ENCODE measurements around the gene ZNF324B.
"Not testable (repeated sequence)": the region's sequence is repeated elsewhere in the genome, so short reads cannot be mapped to it uniquely, and the experiment has no call there.

Gene ZNF324B

DNA sequence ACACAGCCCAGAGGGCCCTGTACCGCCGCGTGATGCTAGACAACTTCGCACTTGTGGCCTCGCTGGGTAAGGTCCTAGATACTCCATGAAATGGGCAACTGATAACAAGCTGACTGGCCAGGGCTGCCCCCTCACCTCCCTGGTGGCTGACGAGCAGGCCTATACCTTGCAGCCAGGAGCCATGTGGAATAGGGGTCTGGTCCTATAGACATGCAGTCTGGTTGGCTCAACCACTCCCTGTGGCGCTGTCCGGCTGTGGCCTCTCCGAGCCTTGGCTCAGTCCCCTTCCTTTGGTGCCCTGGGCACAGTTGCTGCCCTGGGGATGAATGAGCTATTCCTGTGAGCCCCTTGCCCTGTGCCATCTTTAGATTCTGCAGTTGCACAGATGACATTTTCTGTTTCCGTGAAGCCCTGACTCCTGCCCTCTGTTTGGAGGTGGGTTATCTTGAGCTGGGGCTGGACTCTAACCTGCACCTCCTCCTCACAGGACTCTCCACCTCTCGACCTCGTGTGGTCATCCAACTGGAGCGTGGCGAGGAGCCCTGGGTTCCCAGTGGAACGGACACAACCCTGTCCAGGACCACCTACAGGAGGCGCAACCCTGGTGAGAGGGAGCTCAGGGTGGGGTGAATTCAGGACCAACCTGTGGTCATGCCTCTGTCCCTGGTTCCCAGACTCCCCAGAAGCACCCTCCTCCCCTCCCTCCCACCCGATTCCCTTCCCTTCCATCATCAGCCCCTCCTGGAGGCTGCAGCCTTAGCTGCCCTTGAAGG lies 18.0 kb downstream of the ZNF324B start:
- Histone ChIP-seq H2BK15ac (ENCODE audit: low read length) (no peak overlapping the region), H3K4me2 (ENCODE audit: insufficient read depth, low read length, poor library complexity, severe bottlenecking) (no peak overlapping the region), H2BK12ac (ENCODE audit: low read length) (no peak overlapping the region), H3K4me3 (ENCODE audit: low read length in 2 of 2) (peak overlapping the region in 1 of 2 donors; percentile 8), H4K91ac (ENCODE audit: low read depth, low read length, poor library complexity) (no peak overlapping the region), H4K8ac (ENCODE audit: low read depth, low read length) (no peak overlapping the region), H3K23ac (ENCODE audit: low read depth, low read length, poor library complexity) (no peak overlapping the region), H3K18ac (ENCODE audit: low read length) (no peak overlapping the region), H3K36me3 (replicated peaks in 1 of 2; ENCODE audit: control insufficient read depth in 2 of 2, insufficient read depth in 2 of 2, low read length in 2 of 2) (peaks cover 15 to 48% of the 10 kb centered on the region in 2 donors), H3K27me3 (ENCODE audit: control insufficient read depth in 3 of 3, insufficient read depth in 3 of 3, low read depth in 1 of 3, low read length in 3 of 3) (no peaks in the 10 kb centered on the region), H3K79me1 (ENCODE audit: low read depth, low read length) (no peaks in the 10 kb centered on the region), H3K4me1 (ENCODE audit: control insufficient read depth in 2 of 2, insufficient read depth in 1 of 2, low read depth in 1 of 2, low read length in 2 of 2) (peaks cover 2 to 8% of the 10 kb centered on the region in 2 donors), H3K14ac (ENCODE audit: low read length) (no peak overlapping the region), H3K4ac (ENCODE audit: low read length) (no peak overlapping the region), H2AFZ (ENCODE audit: low read length) (no peak overlapping the region), H3K9me3 (replicated peaks in 1 of 2; ENCODE audit: control insufficient read depth in 2 of 2, insufficient read depth in 1 of 2, low read depth in 1 of 2, low read length in 2 of 2) (no peaks in the 10 kb centered on the region), H2BK120ac (ENCODE audit: low read depth, low read length) (no peak overlapping the region), H2AK5ac (ENCODE audit: low read depth, low read length) (no peak overlapping the region), H2BK5ac (ENCODE audit: low read length) (no peak overlapping the region), H3K9ac (ENCODE audit: low read depth, low read length, poor library complexity) (no peak overlapping the region), H3K27ac (replicated peaks; ENCODE audit: low read length) (no peak overlapping the region)
- WGBS, 2 donors (ENCODE audit: extremely low coverage in 2 of 2, insufficient read length in 2 of 2, insufficient replicate concordance in 1 of 2), result no CpG with 5 or more reads among the region's 17 CpGs
- no peak for DNase-seq (ENCODE audit: low spot score)

GRCh38 chr19:58470837-58471543 lies 19.6 kb downstream of the ZNF324B start:
- not testable (repeated sequence) for H3K9ac ChIP-seq (ENCODE audit: low read depth, low read length, poor library complexity); H2BK15ac ChIP-seq (ENCODE audit: low read length); H3K23ac ChIP-seq (ENCODE audit: low read depth, low read length, poor library complexity); H3K14ac ChIP-seq (ENCODE audit: low read length); H4K91ac ChIP-seq (ENCODE audit: low read depth, low read length, poor library complexity); H2AK5ac ChIP-seq (ENCODE audit: low read depth, low read length); H3K27me3 ChIP-seq (ENCODE audit: control insufficient read depth in 3 of 3, insufficient read depth in 3 of 3, low read depth in 1 of 3, low read length in 3 of 3); H3K4me3 ChIP-seq (ENCODE audit: low read length in 2 of 2); H2BK12ac ChIP-seq (ENCODE audit: low read length); H3K4me2 ChIP-seq (ENCODE audit: insufficient read depth, low read length, poor library complexity, severe bottlenecking); H2AFZ ChIP-seq (ENCODE audit: low read length); H3K9me3 ChIP-seq (replicated peaks in 1 of 2; ENCODE audit: control insufficient read depth in 2 of 2, insufficient read depth in 1 of 2, low read depth in 1 of 2, low read length in 2 of 2); DNase-seq (ENCODE audit: low spot score); H2BK5ac ChIP-seq (ENCODE audit: low read length); H3K4ac ChIP-seq (ENCODE audit: low read length); H2BK120ac ChIP-seq (ENCODE audit: low read depth, low read length); H4K8ac ChIP-seq (ENCODE audit: low read depth, low read length); H3K18ac ChIP-seq (ENCODE audit: low read length); H3K27ac ChIP-seq (replicated peaks; ENCODE audit: low read length); H3K79me1 ChIP-seq (ENCODE audit: low read depth, low read length)
- no CpG with 5 or more reads among the region's 53 CpGs for WGBS, 2 donors (ENCODE audit: extremely low coverage in 2 of 2, insufficient read length in 2 of 2, insufficient replicate concordance in 1 of 2)
- H3K4me1 ChIP-seq (ENCODE audit: control insufficient read depth in 2 of 2, insufficient read depth in 1 of 2, low read depth in 1 of 2, low read length in 2 of 2), result peaks cover 5 to 14% of the 10 kb centered on the region in 2 donors
- H3K36me3 ChIP-seq (replicated peaks in 1 of 2; ENCODE audit: control insufficient read depth in 2 of 2, insufficient read depth in 2 of 2, low read length in 2 of 2), result peaks cover 15 to 48% of the 10 kb centered on the region in 2 donors

- Histone ChIP-seq H2BK120ac (ENCODE audit: low read depth, low read length) (no peak overlapping the region), H2BK5ac (ENCODE audit: low read length) (no peak overlapping the region), H3K4me2 (ENCODE audit: insufficient read depth, low read length, poor library complexity, severe bottlenecking) (no peak overlapping the region), H3K4me3 (ENCODE audit: low read length in 2 of 2) (no peak overlapping the region), H4K91ac (ENCODE audit: low read depth, low read length, poor library complexity) (no peak overlapping the region), H3K23ac (ENCODE audit: low read depth, low read length, poor library complexity) (no peak overlapping the region), H2BK15ac (ENCODE audit: low read length) (no peak overlapping the region), H3K9me3 (replicated peaks in 1 of 2; ENCODE audit: control insufficient read depth in 2 of 2, insufficient read depth in 1 of 2, low read depth in 1 of 2, low read length in 2 of 2) (no peaks in the 10 kb centered on the region), H3K14ac (ENCODE audit: low read length) (no peak overlapping the region), H3K36me3 (replicated peaks in 1 of 2; ENCODE audit: control insufficient read depth in 2 of 2, insufficient read depth in 2 of 2, low read length in 2 of 2) (peaks cover 15 to 48% of the 10 kb centered on the region in 2 donors), H3K27me3 (ENCODE audit: control insufficient read depth in 3 of 3, insufficient read depth in 3 of 3, low read depth in 1 of 3, low read length in 3 of 3) (no peaks in the 10 kb centered on the region), H3K4me1 (ENCODE audit: control insufficient read depth in 2 of 2, insufficient read depth in 1 of 2, low read depth in 1 of 2, low read length in 2 of 2) (peaks cover 5 to 16% of the 10 kb centered on the region in 2 donors), H2AFZ (ENCODE audit: low read length) (no peak overlapping the region), H3K27ac (replicated peaks; ENCODE audit: low read length) (no peak overlapping the region), H3K9ac (ENCODE audit: low read depth, low read length, poor library complexity) (no peak overlapping the region), H2AK5ac (ENCODE audit: low read depth, low read length) (no peak overlapping the region), H3K79me1 (ENCODE audit: low read depth, low read length) (no peaks in the 10 kb centered on the region), H4K8ac (ENCODE audit: low read depth, low read length) (no peak overlapping the region), H3K18ac (ENCODE audit: low read length) (no peak overlapping the region), H3K4ac (ENCODE audit: low read length) (no peak overlapping the region), H2BK12ac (ENCODE audit: low read length) (no peak overlapping the region)
- WGBS, 2 donors (ENCODE audit: extremely low coverage in 2 of 2, insufficient read length in 2 of 2, insufficient replicate concordance in 1 of 2), result no CpG with 5 or more reads among the region's 39 CpGs
- no peak for DNase-seq (ENCODE audit: low spot score)
Measured at GRCh38 chr19:58471736-58472135, 20.3 kb downstream of the ZNF324B start.

DNA sequence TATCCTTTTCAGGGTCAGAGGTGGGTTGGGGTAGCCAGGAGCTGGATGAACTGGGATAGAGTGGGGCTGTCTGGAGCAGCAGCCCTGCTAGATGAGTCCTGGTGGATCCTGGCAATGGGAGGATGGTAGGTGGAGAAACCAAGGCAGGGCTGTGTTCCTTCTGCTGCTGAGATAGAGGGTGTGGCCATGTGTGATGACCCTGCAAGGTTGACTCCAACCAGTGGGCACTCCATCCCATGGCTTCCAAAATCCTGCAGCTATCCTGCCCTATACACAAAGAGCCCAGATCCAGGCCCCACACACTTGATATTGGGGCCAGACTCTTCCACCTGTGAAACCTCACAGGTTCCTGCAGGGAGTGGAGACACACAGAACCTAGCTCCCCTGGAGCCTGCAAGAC lies 22.4 kb downstream of the ZNF324B start:
- no peak overlapping the region for H3K4me3 ChIP-seq (ENCODE audit: low read length in 2 of 2)
- H3K27ac ChIP-seq (replicated peaks; ENCODE audit: low read length), result no peak overlapping the region
- DNase-seq (ENCODE audit: low spot score), result no peak
- H3K9me3 ChIP-seq (replicated peaks in 1 of 2; ENCODE audit: control insufficient read depth in 2 of 2, insufficient read depth in 1 of 2, low read depth in 1 of 2, low read length in 2 of 2), result no peaks in the 10 kb centered on the region
- H4K8ac ChIP-seq (ENCODE audit: low read depth, low read length), result no peak overlapping the region
- no peak overlapping the region for H3K14ac ChIP-seq (ENCODE audit: low read length)
- no peak overlapping the region for H3K9ac ChIP-seq (ENCODE audit: low read depth, low read length, poor library complexity)
- no peak overlapping the region for H2BK12ac ChIP-seq (ENCODE audit: low read length)
- no peaks in the 10 kb centered on the region for H3K27me3 ChIP-seq (ENCODE audit: control insufficient read depth in 3 of 3, insufficient read depth in 3 of 3, low read depth in 1 of 3, low read length in 3 of 3)
- no peak overlapping the region for H3K4me2 ChIP-seq (ENCODE audit: insufficient read depth, low read length, poor library complexity, severe bottlenecking)
- H2BK120ac ChIP-seq (ENCODE audit: low read depth, low read length), result no peak overlapping the region
- no peak overlapping the region for H3K4ac ChIP-seq (ENCODE audit: low read length)
- H3K4me1 ChIP-seq (ENCODE audit: control insufficient read depth in 2 of 2, insufficient read depth in 1 of 2, low read depth in 1 of 2, low read length in 2 of 2), result peaks cover 6 to 15% of the 10 kb centered on the region in 2 donors
- H3K79me1 ChIP-seq (ENCODE audit: low read depth, low read length), result no peaks in the 10 kb centered on the region
- no peak overlapping the region for H2AK5ac ChIP-seq (ENCODE audit: low read depth, low read length)
- no peak overlapping the region for H2AFZ ChIP-seq (ENCODE audit: low read length)
- H2BK5ac ChIP-seq (ENCODE audit: low read length), result no peak overlapping the region
- H3K23ac ChIP-seq (ENCODE audit: low read depth, low read length, poor library complexity), result no peak overlapping the region
- no peak overlapping the region for H4K91ac ChIP-seq (ENCODE audit: low read depth, low read length, poor library complexity)
- H3K36me3 ChIP-seq (replicated peaks in 1 of 2; ENCODE audit: control insufficient read depth in 2 of 2, insufficient read depth in 2 of 2, low read length in 2 of 2), result peaks cover 17 to 59% of the 10 kb centered on the region in 2 donors
- H2BK15ac ChIP-seq (ENCODE audit: low read length), result no peak overlapping the region
- H3K18ac ChIP-seq (ENCODE audit: low read length), result no peak overlapping the region
